Right lung (tissue), 5 donors: ENCODE measurements around the gene RRP1. TPM values are rescaled to one million over a fixed set of nuclear protein-coding genes. Genes with fewer than 3 reads are reported as not detected.
"Not testable (repeated sequence)": the region's sequence is repeated elsewhere in the genome, so short reads cannot be mapped to it uniquely, and the experiment has no call there.

ENCODE experiments used
- DNase-seq, 2 donors: peaks; one replicate each; pipeline ENCODE4 v3.0.0-alpha.2; 2013
- polyA plus RNA-seq, 5 donors: library from polyadenylated mRNA; unstranded; fragments of 120-200 nt; gene quantifications; one replicate each; pipeline versions ENCODE4 v1.2.1 to v1.2.3, GENCODE V29; 2013; ENCODE audit warnings: inconsistent platforms in 1 of 5, low replicate concordance in 1 of 5; ENCODE audit not compliant: insufficient read length in 5 of 5, insufficient read depth in 1 of 5

RRP1 gene
- polyA plus RNA-seq, 5 donors: 21.6 to 29.6 (median 25.7) TPM

DNA sequence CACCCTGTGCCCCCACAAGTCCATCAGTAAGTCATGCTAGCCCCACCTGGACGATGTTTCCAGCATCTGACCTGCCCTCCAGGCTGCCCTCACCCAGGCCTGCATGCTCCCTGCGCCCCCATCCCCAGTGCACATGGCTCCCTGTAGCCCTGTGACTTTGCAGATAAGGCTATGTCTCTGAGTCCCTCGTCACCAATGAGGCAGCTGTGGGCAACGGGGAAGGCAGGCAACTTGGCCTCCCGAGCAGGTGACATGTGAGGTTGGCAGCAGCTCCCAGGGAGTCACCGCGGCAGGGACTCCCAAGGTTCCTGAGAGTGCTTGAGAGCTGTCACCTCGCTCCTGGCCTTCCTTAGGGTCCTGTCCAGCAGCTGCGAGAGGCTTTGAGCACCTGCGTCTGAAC, 43.3 kb downstream of the RRP1 start:
- DNase-seq: no peak

DNA sequence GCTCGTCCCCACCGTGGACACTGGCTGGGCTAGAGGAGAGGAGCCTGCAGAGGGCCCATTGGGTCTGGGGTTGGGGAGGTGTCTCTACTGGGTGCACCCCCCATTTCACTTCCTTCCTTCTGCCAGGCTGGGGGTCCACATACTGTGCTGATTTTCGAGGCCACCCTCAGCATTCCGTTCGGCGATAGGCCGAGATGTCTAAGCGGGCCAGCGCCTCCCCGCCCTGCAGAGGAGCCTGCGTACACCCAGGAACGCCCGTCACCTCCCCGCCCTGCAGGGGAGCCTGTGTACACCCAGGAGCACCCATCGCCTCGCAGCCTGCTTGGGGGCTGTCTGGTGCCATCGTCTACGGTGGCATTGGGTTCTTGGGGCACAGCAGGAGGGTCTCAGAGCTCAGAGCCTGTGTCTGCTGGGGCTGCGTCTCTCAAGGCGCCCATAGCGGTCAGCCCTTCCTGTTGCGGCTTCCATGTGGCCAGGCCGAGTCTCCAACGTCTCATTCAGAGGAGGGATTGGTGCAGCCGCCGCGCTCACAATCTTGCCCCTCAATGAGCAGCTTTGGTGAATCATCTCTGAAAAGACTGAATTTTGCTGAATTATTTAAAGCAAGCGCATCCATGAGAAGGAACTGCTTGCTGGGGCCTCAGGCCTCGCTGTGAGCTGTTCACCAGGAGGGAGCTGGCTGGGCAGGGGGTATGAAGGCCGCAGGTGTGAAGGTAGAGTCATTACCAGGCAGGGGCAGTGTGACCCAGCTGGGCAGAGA, 44.9 kb downstream of the RRP1 start:
- no peak for DNase-seq

DNA sequence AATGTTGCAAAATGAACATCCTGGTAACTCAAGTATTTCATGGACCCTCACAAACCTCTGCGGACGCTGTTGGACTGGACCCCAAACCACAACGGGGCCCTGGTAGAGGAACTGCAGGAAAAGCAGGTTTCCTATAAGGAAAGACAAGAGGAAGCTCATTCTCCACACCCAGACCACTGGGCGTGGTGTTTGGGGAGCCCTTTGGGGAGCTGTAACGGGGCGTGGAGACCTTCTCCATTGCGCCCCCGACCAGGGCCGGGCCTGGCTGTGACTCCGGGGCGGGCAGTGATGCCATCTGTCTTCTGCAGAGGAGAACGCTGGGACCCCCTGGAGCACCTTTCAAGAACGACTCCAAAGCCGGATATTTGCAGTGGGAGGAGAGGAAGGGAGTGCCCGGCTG, 45.7 kb downstream of the RRP1 start:
- no peak for DNase-seq

DNA sequence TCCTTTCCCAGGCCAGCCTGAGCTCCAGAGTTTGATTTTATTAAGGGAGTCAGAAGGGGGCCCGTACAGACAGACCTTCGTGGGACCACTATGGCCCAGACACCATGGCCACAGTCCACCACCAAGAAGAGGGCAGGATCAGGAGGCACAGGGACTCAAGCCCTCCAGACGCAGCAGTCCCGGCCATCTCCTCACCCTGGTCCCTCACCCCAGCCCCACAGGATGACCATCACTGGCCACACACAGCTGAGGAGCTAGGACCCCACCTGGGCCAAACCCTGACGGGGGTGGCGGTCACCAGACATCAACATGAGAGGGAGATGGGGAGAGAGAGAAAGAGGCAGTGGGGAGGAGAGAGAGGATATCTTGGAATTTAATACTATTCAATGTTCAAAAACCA, 46.5 kb downstream of the RRP1 start:
- no peak for DNase-seq

DNA sequence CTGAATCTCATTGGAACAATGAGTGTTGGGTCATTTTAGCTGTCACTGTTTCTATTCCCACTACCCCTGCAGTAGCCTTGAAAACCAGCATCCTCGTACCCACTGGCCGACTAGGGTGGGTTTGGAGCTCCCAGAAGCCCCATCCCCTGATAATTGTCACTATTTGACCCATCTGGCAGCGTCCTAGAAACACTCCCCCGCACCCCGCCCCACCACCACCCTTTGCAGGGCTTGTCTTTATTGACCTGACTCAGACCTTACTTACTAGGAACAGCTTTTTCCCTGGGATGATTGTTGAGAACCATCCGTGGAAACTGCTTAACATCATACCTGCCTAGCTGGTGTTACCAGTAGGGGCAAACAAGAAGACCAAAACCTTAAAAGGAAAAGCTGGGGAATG, 47.2 kb downstream of the RRP1 start:
- no peak for DNase-seq

DNA sequence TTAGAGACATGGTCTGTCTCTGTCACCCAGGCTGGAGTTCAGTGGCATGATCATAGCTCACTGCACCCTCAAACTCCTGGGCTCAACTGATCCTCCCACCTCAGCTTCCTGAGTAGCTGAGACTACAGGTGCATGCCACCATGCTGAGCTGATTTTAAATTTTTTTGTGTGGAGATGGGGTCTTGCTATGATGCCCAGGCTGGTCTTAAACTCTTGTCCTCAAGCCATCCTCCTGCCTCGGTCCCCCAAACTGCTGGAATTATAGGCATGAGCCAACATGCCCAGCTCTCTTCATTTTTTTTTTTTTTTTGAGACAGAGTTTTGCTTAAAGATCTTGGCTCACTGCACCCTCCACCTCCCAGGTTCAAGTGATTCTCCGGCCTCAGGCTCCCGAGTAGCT, 50.9 kb downstream of the RRP1 start:
- no peak for DNase-seq

DNA sequence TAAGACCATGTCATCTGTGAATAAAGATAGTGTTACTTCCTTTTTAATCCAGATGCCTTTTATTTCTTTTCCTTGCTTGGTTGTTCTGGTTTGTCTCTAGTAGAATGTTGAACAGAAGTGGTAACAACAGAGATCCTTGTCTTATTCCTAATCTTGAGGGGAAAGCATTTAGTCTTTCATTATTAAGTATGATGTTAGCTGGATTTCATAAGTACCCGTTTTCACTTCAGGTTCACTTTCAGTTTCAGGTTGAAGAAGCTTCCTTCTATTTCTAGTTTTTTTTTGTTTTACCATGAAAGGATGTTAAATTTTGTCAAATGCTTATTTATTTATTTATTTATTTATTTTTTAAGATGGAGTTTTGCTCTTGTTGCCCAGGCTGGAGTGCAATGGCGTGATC, 53.4 kb downstream of the RRP1 start:
- DNase-seq: no peak

DNA sequence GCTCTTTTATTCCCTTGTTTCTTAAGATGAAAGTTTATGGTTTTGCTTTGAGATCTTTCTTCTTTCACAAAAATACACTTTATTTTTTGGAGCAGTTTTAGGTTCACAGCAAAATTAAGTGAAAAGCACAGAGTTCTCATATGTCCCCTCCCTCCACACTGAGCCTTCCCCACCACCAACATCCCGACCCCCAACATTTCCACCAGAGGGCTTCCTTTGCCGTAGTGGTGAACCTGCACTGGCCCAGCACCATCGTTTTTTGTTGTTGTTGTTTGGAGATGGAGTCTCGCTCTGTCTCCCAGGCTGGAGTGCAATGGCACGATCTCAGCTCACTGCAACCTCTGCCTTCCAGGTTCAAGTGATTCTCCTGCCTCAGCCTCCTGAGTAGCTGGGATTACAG, 55.5 kb downstream of the RRP1 start:
- not testable (repeated sequence) for DNase-seq

DNA sequence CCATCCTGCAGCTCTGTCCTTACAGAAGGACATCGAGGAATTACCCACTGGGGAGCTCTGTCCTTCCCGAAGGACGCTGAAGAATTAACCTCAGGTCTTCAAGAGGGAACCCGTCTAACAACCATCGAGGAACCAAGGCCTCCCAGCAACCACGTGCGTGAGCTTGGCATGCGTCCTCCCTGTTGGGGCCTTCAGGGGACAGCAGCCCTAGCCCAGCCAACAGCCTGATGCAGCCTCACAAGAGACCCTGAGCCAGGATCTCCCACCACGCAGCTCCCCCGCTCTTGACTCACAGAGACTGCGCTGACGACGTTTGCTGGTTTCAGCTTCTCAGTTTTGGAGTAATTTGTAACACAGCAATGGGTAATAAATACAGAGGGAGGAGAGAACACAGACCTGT, 56.0 kb downstream of the RRP1 start:
- no peak for DNase-seq

DNA sequence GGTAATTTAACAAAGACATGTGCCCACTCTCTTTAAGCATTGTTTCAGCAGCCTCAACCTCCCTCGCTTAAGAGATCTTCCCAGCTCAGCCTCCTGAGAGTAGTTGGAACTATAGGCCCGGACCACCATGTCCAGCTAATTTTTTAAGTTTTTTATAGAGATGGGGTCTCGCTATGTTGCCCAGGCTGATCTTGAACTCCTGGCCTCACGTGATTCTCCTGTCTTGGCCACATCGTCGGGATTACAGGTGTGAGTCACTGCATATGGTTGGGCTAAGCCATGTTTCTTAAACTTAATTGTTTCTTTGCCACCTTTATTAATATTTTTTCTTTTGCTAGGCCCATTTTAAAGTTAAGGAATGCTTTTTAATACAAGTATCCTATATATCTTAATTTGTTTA, 57.1 kb downstream of the RRP1 start:
- no peak for DNase-seq

DNA sequence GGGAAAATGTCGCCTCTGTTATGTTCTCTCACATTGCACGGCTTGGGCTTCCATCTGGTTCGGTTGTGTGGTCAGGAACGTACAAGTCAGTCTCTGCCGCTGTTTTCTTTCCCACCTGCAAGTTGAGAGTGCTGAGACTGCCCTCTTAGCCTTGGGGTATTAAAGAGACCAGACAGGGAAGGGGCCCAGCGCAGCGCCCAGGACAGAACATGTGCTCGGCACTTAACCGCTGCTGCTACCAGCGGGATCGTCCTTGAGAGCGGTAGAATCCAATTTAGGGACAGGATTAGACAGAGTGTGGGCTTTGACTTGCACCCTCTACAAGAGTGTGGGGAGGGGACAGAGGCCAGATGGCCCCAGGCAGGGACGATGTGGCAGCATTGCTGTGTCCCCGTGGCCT, 57.9 kb downstream of the RRP1 start:
- no peak for DNase-seq

DNA sequence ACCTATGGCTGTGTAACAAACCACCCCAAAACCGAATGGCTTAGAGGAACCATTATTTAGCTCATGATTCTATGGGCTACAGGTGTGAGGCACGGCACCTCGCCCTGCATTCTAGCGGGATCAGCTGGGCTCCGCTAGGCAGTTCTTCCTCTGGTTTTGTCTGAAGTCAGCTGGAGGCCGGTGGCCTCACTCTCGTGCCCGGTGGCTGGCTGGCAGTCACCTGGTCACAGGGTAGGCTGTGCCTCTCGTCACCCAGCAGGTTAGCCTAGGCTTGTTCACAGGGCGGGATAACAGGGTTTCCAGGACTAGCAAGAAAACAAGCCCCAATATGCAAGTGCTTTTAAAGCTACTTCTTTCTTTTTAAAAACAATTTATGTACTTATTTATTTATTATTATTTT, 59.4 kb downstream of the RRP1 start:
- no peak for DNase-seq

DNA sequence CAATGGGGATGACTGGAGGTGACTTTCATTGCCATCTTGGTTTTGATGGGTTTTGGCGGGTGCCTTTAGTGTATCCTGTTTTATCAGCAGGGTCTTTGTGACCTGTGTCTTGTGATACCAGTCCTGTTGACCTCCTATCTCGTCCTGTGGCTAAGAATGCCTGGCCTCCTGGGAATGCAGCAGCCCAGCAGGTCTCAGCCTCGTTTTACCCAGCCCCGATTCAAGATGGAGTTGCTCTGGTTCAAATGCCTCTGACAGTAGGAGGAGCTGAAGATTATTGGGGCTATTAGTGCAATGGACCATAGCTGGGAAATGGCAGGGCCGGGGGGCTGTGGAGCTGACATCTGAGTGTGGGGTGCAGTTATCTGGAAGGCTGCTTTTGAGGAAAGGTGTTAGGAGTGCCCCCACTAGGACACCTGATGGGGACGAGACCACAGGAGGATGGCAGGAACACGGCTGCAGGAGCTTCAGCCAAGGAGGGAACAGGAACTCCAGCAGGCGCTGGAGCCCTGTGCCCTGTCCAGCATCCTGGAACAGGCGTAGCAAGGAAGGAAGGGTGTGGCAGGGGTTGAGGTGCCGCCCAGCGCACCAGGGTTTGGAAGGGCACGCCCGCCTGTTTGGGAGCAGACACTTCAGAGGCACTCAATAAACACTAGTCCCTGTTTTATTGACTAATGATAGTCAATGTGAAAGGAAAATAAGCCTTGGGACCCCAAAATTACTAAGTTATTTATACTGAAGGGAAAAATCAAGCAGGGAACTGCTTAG, 60.3 kb downstream of the RRP1 start:
- DNase-seq: no peak

DNA sequence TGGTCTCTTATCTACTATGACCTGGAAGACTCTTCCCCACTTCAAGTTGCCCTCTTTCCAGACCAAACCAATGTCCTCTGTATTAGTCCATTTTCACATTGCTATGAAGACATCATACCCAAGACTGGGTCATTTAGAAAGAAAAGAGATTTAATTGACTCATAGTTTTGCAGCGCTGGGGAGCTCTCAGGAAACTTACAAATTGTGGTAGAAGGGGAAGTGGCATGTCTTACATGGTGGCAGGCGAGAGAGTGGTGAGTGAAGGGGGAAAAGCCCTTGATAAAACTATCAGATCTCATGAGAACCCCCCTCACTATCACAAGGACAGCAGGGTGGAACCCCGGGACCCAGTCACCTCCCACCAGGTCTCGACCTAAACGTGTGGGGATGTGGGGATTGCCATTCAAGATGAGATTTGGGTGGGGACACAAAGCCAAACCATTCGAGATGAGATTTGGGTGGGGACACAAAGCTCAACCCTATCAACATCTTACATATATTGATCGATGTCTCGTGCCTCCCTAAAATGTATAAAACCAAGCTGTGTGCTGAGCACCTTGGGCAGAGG, 61.4 kb downstream of the RRP1 start:
- DNase-seq: no peak

DNA sequence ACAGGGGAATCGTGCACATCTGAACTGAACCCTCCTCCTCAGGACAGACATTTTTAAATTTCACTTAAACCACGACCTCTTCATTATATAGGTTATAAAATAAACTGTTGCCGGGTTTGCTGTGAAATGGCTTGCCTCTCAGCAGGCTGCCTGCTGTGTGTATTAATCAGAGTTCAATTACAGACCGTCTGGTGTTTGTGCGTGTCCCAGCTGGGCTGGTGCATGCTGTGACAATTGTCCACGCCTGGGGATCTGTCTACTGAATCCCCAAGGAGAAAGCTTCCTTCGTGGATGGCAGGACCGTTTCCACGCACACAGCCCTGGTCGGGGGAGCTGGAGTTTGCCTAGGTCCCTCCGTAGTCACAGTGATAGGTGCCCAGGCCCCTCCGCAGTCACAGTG, 62.2 kb downstream of the RRP1 start:
- DNase-seq: no peak

DNA sequence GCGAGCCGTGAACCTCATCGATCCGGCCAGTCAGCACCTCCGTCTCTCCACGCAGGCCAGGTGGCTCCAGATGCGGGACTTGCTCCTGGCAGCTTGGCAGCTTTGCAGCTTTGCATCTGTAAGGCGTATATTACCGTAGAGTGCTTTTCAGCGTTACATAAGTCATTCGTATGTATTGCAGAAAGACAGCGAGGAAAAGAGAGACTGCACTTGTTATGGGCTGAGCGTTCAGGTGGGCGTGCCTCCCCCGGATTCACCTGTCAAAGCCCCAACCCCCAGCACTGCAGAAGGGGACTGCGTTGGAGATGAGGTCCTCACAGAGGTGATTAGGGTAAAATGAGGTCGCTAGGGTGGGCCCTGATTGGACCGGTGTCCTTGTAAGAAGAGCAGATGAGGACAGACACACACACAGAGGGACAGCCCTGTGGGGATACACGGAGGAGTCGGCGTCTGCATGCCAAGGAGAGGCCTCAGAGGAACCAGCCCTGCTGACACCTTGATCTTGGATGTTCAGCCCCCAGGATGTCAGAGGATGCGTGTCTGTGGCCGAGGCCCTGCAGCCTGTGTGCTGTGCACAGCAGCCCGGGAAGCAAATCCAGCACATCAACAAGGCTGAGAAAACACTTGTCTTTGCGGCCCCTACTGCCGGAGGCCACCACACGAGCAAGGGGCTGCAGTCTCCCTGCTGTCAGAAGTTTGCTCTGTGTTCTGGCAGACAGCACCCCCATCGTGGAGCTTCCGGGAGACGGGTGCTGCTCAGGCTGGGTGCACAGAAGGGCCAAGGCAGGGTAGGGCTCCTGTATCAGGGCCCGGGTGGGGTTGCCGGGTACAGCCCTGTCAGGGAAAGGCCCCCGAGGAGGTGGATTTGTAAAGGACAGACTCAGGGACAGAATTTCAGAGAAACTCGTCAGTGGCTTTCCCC, 64.7 kb downstream of the RRP1 start:
- DNase-seq: no peak

Other genes starting within 250 kb of the RRP1 start
- gene HSF2BP, start 130.1 kb upstream of the RRP1 start, polyA plus RNA-seq: 1 to 10 TPM; 1.1 to 1.5 (median 1.2) TPM
- 10 to 100 TPM; 25.2 to 30.1 (median 27.1) TPM for gene RRP1B, start 130.0 kb upstream of the RRP1 start, polyA plus RNA-seq
- gene PDXK, start 70.4 kb upstream of the RRP1 start, polyA plus RNA-seq: 10 to 100 TPM; 37.0 to 54.2 (median 39.6) TPM
- gene CSTB, start 13.3 kb upstream of the RRP1 start, polyA plus RNA-seq: 10 to 100 TPM; 32.3 to 47.1 (median 41.5) TPM
- 10 to 100 TPM; 29.8 to 42.7 (median 36.9) TPM for gene AGPAT3, start 75.6 kb downstream of the RRP1 start, polyA plus RNA-seq
- gene TRAPPC10, start 222.7 kb downstream of the RRP1 start, polyA plus RNA-seq: 10 to 100 TPM; 22.9 to 28.2 (median 26.6) TPM